Left ventricle myocardium inferior (tissue), 1 donor: ENCODE data around the gene ZBTB46. TPM values are rescaled to one million over a fixed set of nuclear protein-coding genes. Genes with fewer than 3 reads are reported as not detected.

Experiments used
- DNase-seq: peaks from one replicate; pipeline ENCODE4 v3.0.0-alpha.2; 2020
- H3K27ac ChIP-seq: fragments of 200-600 bp; replicated peaks from 2 replicates; pipeline ENCODE4 v1.8.0; 2021
- H3K27me3 ChIP-seq: fragments of 200-600 bp; 2 replicates; pipeline ENCODE4 v1.8.0; 2021; ENCODE audit warnings: low read depth
- H3K36me3 ChIP-seq: fragments of 200-600 bp; 2 replicates; pipeline ENCODE4 v1.8.0; 2021
- H3K4me1 ChIP-seq: fragments of 200-600 bp; 2 replicates; pipeline ENCODE4 v1.8.0; 2021
- H3K4me3 ChIP-seq: fragments of 200-600 bp; 2 replicates; pipeline ENCODE4 v1.8.0; 2021; ENCODE audit warnings: mild to moderate bottlenecking, moderate library complexity
- H3K9me3 ChIP-seq: fragments of 200-600 bp; replicated peaks from 2 replicates; pipeline ENCODE4 v1.8.0; 2021
- CTCF ChIP-seq: fragments of 200-600 bp; IDR thresholded peaks from 2 replicates; pipeline ENCODE4 v1.8.0; 2021; ENCODE audit warnings: antibody characterized with exemption, mild to moderate bottlenecking, borderline replicate concordance
- intact Hi-C: fragments of 100-400 bp; cut with micrococcal nuclease; formaldehyde crosslinking; loops from one replicate; pipeline ENCODE4 v1.11.0; 2022
- total RNA-seq: library from RNA; stranded (reverse); fragmentation: NEBNext Ultra II Directional; extraction: Animal tissue kit (Norgen Biotek cat#: 25700); gene quantifications from one replicate; pipeline ENCODE4 v1.2.1, GENCODE V29; 2021
- donor health status: DM: no; HTN: yes; CAD: no; lungs with severe emphysema.

ZBTB46 gene
- total RNA-seq, 1 donor from 2014 or later = 13.6 TPM

- no peak for DNase-seq
- intact Hi-C loops = no loop called here
- Histone ChIP-seq H3K4me1 (peaks cover 73% of the 10 kb centered on the region), H3K4me3 (peak within 1 kb of the TSS; percentile 53), H3K9me3 (no peaks in the 10 kb centered on the region), H3K27me3 (no peaks in the 10 kb centered on the region), H3K36me3 (peaks cover 14% of the 10 kb centered on the region), H3K27ac (peak within 1 kb of the TSS; percentile 71)
- TF ChIP-seq CTCF = no peak
Observed at GRCh38 chr20:63696628-63697356, 134.3 kb downstream of the ZBTB46 start, which contains the start of gene TNFRSF6B. Gene TNFRSF6B (plus strand): TSS chr20:63696652. CDS start chr20:63696768, 116 bp downstream.

GRCh38 chr20:63696306-63696627, 134.8 kb downstream of the ZBTB46 start:
- Histone ChIP-seq H3K4me3 (peak overlapping the region; percentile 53), H3K36me3 (peaks cover 14% of the 10 kb centered on the region), H3K9me3 (no peaks in the 10 kb centered on the region), H3K27ac (peak overlapping the region; percentile 71), H3K4me1 (peaks cover 69% of the 10 kb centered on the region), H3K27me3 (no peaks in the 10 kb centered on the region)
- intact Hi-C loops = no loop called here
- no peak for DNase-seq
- TF ChIP-seq CTCF = no peak

GRCh38 chr20:63695424-63696305, 135.4 kb downstream of the ZBTB46 start:
- peaks cover 14% of the 10 kb centered on the region for H3K36me3 ChIP-seq
- peaks cover 67% of the 10 kb centered on the region for H3K4me1 ChIP-seq
- peak; percentile 81 for DNase-seq
- no peaks in the 10 kb centered on the region for H3K27me3 ChIP-seq
- intact Hi-C loops = no loop called here
- no peak for TF ChIP-seq CTCF
- H3K9me3 ChIP-seq = no peaks in the 10 kb centered on the region
- no peak overlapping the region for H3K4me3 ChIP-seq
- peak overlapping the region; percentile 71 for H3K27ac ChIP-seq

- intact Hi-C loops = no loop called here
- H3K4me3 ChIP-seq = no peak overlapping the region
- no peaks in the 10 kb centered on the region for H3K27me3 ChIP-seq
- no peak for TF ChIP-seq CTCF
- DNase-seq = peak; percentile 17
- H3K36me3 ChIP-seq = peaks cover 9% of the 10 kb centered on the region
- peaks cover 60% of the 10 kb centered on the region for H3K4me1 ChIP-seq
- H3K27ac ChIP-seq = peak overlapping the region; percentile 71
- H3K9me3 ChIP-seq = no peaks in the 10 kb centered on the region
Observed at GRCh38 chr20:63694584-63695423, 136.3 kb downstream of the ZBTB46 start.
